Measurements from ENCODE around the gene REV3L.

GRCh38 chr6:111329882-111330633, 153.0 kb downstream of the REV3L start:
- no peak for TF ChIP-seq POLR2A (IDR thresholded peaks at IDR 0.05; ENCODE audit: low read depth, low read length)
- no peak for TF ChIP-seq CTCF (IDR thresholded peaks at IDR 0.05; ENCODE audit: extremely low read depth in 1 of 2, insufficient read depth in 1 of 2, low read depth in 1 of 2, low read length in 2 of 2)
- no peak for TF ChIP-seq POLR2AphosphoS5 (IDR thresholded peaks at IDR 0.05; ENCODE audit: insufficient read depth, low read depth, low read length)
- TF ChIP-seq GATA2 (IDR thresholded peaks at IDR 0.05; ENCODE audit: insufficient read depth, insufficient read length, low read depth, low read length) = no peak

All from endothelial cell of umbilical vein (primary cell).